WTC11 (cell line): Measurements from ENCODE around the gene GMEB1. TPM values are rescaled to one million over a fixed set of nuclear protein-coding genes. Genes with fewer than 3 reads are reported as not detected.

Source experiments
- ATAC-seq: fragments of 200-7000 bp; cut with Tn5 transposase; 2 replicates; pipeline ENCODE4 v1.10.0; 2021; ENCODE audit warnings: mild to moderate bottlenecking, moderate library complexity
- CTCF ChIA-PET: fragments of 300-600 bp; sonication (Branson Sonifier 250); formaldehyde crosslinking; loops from one replicate; lab custom pipeline; 2021; ENCODE audit warnings: antibody characterized with exemption; lab: Charles Lee
- POLR2A ChIA-PET: fragments of 350-600 bp; sonication (Branson Sonifier 250); formaldehyde crosslinking; loops from one replicate; lab custom pipeline; 2021; ENCODE audit warnings: antibody characterized with exemption; lab: Charles Lee
- DNase-seq: peaks from one replicate; pipeline ENCODE4 v3.0.0; 2021; ENCODE audit warnings: low spot score
- H3K27ac Mint-ChIP-seq: 2 replicates; pipeline ENCODE4 v1.8.0; 2021; ENCODE audit warnings: mixed read lengths
- H3K27me3 Mint-ChIP-seq: 2 replicates; pipeline ENCODE4 v1.8.0; 2021; ENCODE audit warnings: low read depth, mild to moderate bottlenecking, moderate library complexity, mixed read lengths
- H3K36me3 Mint-ChIP-seq: 2 replicates; pipeline ENCODE4 v1.8.0; 2021; ENCODE audit warnings: mixed read lengths
- H3K4me1 Mint-ChIP-seq: 2 replicates; pipeline ENCODE4 v1.8.0; 2022; ENCODE audit warnings: mixed read lengths
- H3K4me3 Mint-ChIP-seq: 2 replicates; pipeline ENCODE4 v1.8.0; 2021; ENCODE audit warnings: mild to moderate bottlenecking, moderate library complexity, mixed read lengths
- H3K9me3 Mint-ChIP-seq: 2 replicates; pipeline ENCODE4 v1.8.0; 2021; ENCODE audit warnings: mixed read lengths
- CBFB ChIP-seq: sonication (generic); formaldehyde crosslinking; IDR thresholded peaks from 2 replicates; pipeline ENCODE4 v1.8.1; 2022; ENCODE audit warnings: mild to moderate bottlenecking, low read depth, missing genetic modification reagents
- CREB1 ChIP-seq: sonication (generic); formaldehyde crosslinking; IDR thresholded peaks from 2 replicates; pipeline ENCODE4 v1.8.0; 2023; ENCODE audit warnings: mild to moderate bottlenecking, missing genetic modification reagents
- EMX1 ChIP-seq: fragments of 250-450 bp; sonication (Bioruptor Pico); IDR thresholded peaks from 2 replicates; pipeline ENCODE4 v1.8.0; 2021; ENCODE audit warnings: mild to moderate bottlenecking
- ESRRA ChIP-seq: sonication (generic); formaldehyde crosslinking; IDR thresholded peaks from 2 replicates; pipeline ENCODE4 v1.8.1; 2022; ENCODE audit warnings: mild to moderate bottlenecking, missing genetic modification reagents, borderline replicate concordance
- FOXP1 ChIP-seq: sonication (generic); formaldehyde crosslinking; IDR thresholded peaks from 2 replicates; pipeline ENCODE4 v1.8.0; 2022; ENCODE audit warnings: missing genetic modification reagents, mild to moderate bottlenecking, moderate library complexity, borderline replicate concordance
- HMGA2 ChIP-seq: fragments of 250-450 bp; sonication (Bioruptor Pico); IDR thresholded peaks from 2 replicates; pipeline ENCODE4 v1.4.0; 2021; ENCODE audit warnings: mild to moderate bottlenecking, moderate library complexity
- JAZF1 ChIP-seq: fragments of 250-450 bp; sonication (Bioruptor Pico); IDR thresholded peaks from 2 replicates; pipeline ENCODE4 v1.9.0; 2021; ENCODE audit warnings: moderate library complexity, mild to moderate bottlenecking, inconsistent platforms
- MXD4 ChIP-seq: fragments of 250-450 bp; sonication (Bioruptor Pico); IDR thresholded peaks from 2 replicates; pipeline ENCODE4 v1.8.0; 2021; ENCODE audit warnings: mild to moderate bottlenecking, moderate library complexity, borderline replicate concordance
- NFE2L1 ChIP-seq: sonication (generic); formaldehyde crosslinking; IDR thresholded peaks from 2 replicates; pipeline ENCODE4 v1.8.1; 2023; ENCODE audit warnings: missing genetic modification reagents
- NFYB ChIP-seq: sonication (generic); formaldehyde crosslinking; conservative IDR thresholded peaks from 2 replicates; pipeline ENCODE4 v1.8.0; 2022; ENCODE audit warnings: low read depth, missing genetic modification reagents
- OVOL2 ChIP-seq: fragments of 250-450 bp; sonication (Bioruptor Pico); IDR thresholded peaks from 2 replicates; pipeline ENCODE4 v1.9.0; 2021; ENCODE audit warnings: mild to moderate bottlenecking, borderline replicate concordance
- PRRX2 ChIP-seq: fragments of 250-450 bp; sonication (Bioruptor Pico); IDR thresholded peaks from 2 replicates; pipeline ENCODE4 v1.8.0; 2021; ENCODE audit warnings: mild to moderate bottlenecking
- RORB ChIP-seq: fragments of 250-450 bp; sonication (Bioruptor Pico); IDR thresholded peaks from 2 replicates; pipeline ENCODE4 v1.9.0; 2021; ENCODE audit warnings: mild to moderate bottlenecking
- ZBTB21 ChIP-seq: sonication (generic); formaldehyde crosslinking; IDR thresholded peaks from 2 replicates; pipeline ENCODE4 v1.8.1; 2023; ENCODE audit warnings: mild to moderate bottlenecking, missing genetic modification reagents, borderline replicate concordance
- ZNF219 ChIP-seq: sonication (generic); formaldehyde crosslinking; IDR thresholded peaks from 2 replicates; pipeline ENCODE4 v1.8.0; 2023; ENCODE audit warnings: missing genetic modification reagents, mild to moderate bottlenecking, borderline replicate concordance
- ZNF232 ChIP-seq: sonication (generic); formaldehyde crosslinking; IDR thresholded peaks from 2 replicates; pipeline ENCODE4 v1.8.0; 2022; ENCODE audit warnings: mild to moderate bottlenecking, missing genetic modification reagents
- ZNF263 ChIP-seq: sonication (generic); formaldehyde crosslinking; IDR thresholded peaks from 2 replicates; pipeline ENCODE4 v1.8.1; 2022; ENCODE audit warnings: low read depth, mild to moderate bottlenecking, moderate library complexity, missing genetic modification reagents
- ZNF317 ChIP-seq: sonication (generic); formaldehyde crosslinking; IDR thresholded peaks from 2 replicates; pipeline ENCODE4 v1.8.1; 2023; ENCODE audit warnings: low read depth, mild to moderate bottlenecking, moderate library complexity, missing genetic modification reagents, borderline replicate concordance
- ZNF425 ChIP-seq: fragments of 250-450 bp; sonication (Bioruptor Pico); conservative IDR thresholded peaks from 2 replicates; pipeline ENCODE4 v1.9.0; 2021; ENCODE audit warnings: mild to moderate bottlenecking
- total RNA-seq: library from RNA; stranded (reverse); gene quantifications from 3 replicates; pipeline ENCODE4 v1.2.3, GENCODE V29; 2021
- TF ChIP-seq, protein P1 (sequence below): sonication (generic); formaldehyde crosslinking; IDR thresholded peaks from 2 replicates; pipeline ENCODE4 v1.8.1; 2022; ENCODE audit warnings: low read depth, missing genetic modification reagents, borderline replicate concordance
- TF ChIP-seq, protein P2 (sequence below): sonication (generic); formaldehyde crosslinking; IDR thresholded peaks from 2 replicates; pipeline ENCODE4 v1.8.0; 2023; ENCODE audit warnings: mild to moderate bottlenecking, missing genetic modification reagents
- TF ChIP-seq, protein P3 (sequence below): sonication (generic); formaldehyde crosslinking; conservative IDR thresholded peaks from 2 replicates; pipeline ENCODE4 v1.8.1; 2022; ENCODE audit warnings: mild to moderate bottlenecking, missing genetic modification reagents
- TF ChIP-seq, protein P4 (sequence below): sonication (generic); formaldehyde crosslinking; IDR thresholded peaks from 2 replicates; pipeline ENCODE4 v1.8.0; 2023; ENCODE audit warnings: missing genetic modification reagents
- TF ChIP-seq, protein P5 (sequence below): sonication (generic); formaldehyde crosslinking; IDR thresholded peaks from 2 replicates; pipeline ENCODE4 v1.8.1; 2023; ENCODE audit warnings: mild to moderate bottlenecking, missing genetic modification reagents, moderate library complexity
- TF ChIP-seq, protein P6 (sequence below): sonication (generic); formaldehyde crosslinking; IDR thresholded peaks from 2 replicates; pipeline ENCODE4 v1.8.1; 2022; ENCODE audit warnings: low read depth, mild to moderate bottlenecking, moderate library complexity, missing genetic modification reagents, borderline replicate concordance

Gene GMEB1
- total RNA-seq, 1 experiment from 2014 or later = 29.4 TPM

- Mint-ChIP-seq H3K4me3 (no peak overlapping the region), H3K36me3 (peaks cover 32% of the 10 kb centered on the region), H3K27ac (no peak overlapping the region), H3K9me3 (no peaks in the 10 kb centered on the region), H3K27me3 (no peaks in the 10 kb centered on the region), H3K4me1 (peaks cover 9% of the 10 kb centered on the region)
- DNase-seq = no peak
- TF ChIP-seq, protein P1, sequence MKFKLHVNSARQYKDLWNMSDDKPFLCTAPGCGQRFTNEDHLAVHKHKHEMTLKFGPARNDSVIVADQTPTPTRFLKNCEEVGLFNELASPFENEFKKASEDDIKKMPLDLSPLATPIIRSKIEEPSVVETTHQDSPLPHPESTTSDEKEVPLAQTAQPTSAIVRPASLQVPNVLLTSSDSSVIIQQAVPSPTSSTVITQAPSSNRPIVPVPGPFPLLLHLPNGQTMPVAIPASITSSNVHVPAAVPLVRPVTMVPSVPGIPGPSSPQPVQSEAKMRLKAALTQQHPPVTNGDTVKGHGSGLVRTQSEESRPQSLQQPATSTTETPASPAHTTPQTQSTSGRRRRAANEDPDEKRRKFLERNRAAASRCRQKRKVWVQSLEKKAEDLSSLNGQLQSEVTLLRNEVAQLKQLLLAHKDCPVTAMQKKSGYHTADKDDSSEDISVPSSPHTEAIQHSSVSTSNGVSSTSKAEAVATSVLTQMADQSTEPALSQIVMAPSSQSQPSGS (CRISPR knock-in tag) = no peak
- TF ChIP-seq PRRX2 (no peak), NFE2L1 (no peak), ZNF219 (no peak), ZNF317 (CRISPR knock-in tag) (no peak), ESRRA (CRISPR knock-in tag) (no peak)
- ATAC-seq = no peak
- ChIA-PET CTCF (no interaction called here), POLR2A (no interaction called here)
Measured at GRCh38 chr1:28680151-28680550, 11.6 kb downstream of the GMEB1 start.

GRCh38 chr1:28682840-28683239, 14.3 kb downstream of the GMEB1 start:
- Mint-ChIP-seq H3K36me3 (peaks cover 46% of the 10 kb centered on the region), H3K4me1 (no peaks in the 10 kb centered on the region), H3K27ac (0 out of 2 replicates have a peak overlapping the region, but pooled peaks have one; percentile 48)
- TF ChIP-seq, protein P2, sequence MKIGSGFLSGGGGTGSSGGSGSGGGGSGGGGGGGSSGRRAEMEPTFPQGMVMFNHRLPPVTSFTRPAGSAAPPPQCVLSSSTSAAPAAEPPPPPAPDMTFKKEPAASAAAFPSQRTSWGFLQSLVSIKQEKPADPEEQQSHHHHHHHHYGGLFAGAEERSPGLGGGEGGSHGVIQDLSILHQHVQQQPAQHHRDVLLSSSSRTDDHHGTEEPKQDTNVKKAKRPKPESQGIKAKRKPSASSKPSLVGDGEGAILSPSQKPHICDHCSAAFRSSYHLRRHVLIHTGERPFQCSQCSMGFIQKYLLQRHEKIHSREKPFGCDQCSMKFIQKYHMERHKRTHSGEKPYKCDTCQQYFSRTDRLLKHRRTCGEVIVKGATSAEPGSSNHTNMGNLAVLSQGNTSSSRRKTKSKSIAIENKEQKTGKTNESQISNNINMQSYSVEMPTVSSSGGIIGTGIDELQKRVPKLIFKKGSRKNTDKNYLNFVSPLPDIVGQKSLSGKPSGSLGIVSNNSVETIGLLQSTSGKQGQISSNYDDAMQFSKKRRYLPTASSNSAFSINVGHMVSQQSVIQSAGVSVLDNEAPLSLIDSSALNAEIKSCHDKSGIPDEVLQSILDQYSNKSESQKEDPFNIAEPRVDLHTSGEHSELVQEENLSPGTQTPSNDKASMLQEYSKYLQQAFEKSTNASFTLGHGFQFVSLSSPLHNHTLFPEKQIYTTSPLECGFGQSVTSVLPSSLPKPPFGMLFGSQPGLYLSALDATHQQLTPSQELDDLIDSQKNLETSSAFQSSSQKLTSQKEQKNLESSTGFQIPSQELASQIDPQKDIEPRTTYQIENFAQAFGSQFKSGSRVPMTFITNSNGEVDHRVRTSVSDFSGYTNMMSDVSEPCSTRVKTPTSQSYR (CRISPR knock-in tag) = no peak
- no peak for TF ChIP-seq OVOL2 (CRISPR knock-in tag)
- no peak for TF ChIP-seq EMX1 (CRISPR knock-in tag)
- TF ChIP-seq MXD4 (CRISPR knock-in tag) = no peak
- TF ChIP-seq ZNF232 = no peak
- TF ChIP-seq, protein P3, sequence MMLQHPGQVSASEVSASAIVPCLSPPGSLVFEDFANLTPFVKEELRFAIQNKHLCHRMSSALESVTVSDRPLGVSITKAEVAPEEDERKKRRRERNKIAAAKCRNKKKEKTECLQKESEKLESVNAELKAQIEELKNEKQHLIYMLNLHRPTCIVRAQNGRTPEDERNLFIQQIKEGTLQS = no peak
- TF ChIP-seq FOXP1 = no peak
- TF ChIP-seq NFYB = no peak
- TF ChIP-seq ZNF263 = no peak
- no peak for TF ChIP-seq HMGA2 (CRISPR knock-in tag)
- TF ChIP-seq, protein P4, sequence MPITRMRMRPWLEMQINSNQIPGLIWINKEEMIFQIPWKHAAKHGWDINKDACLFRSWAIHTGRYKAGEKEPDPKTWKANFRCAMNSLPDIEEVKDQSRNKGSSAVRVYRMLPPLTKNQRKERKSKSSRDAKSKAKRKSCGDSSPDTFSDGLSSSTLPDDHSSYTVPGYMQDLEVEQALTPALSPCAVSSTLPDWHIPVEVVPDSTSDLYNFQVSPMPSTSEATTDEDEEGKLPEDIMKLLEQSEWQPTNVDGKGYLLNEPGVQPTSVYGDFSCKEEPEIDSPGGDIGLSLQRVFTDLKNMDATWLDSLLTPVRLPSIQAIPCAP (CRISPR knock-in tag) = no peak
- TF ChIP-seq ZBTB21 (CRISPR knock-in tag) = no peak
- no peak for TF ChIP-seq CREB1 (CRISPR knock-in tag)
- TF ChIP-seq, protein P5, sequence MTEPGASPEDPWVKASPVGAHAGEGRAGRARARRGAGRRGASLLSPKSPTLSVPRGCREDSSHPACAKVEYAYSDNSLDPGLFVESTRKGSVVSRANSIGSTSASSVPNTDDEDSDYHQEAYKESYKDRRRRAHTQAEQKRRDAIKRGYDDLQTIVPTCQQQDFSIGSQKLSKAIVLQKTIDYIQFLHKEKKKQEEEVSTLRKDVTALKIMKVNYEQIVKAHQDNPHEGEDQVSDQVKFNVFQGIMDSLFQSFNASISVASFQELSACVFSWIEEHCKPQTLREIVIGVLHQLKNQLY (CRISPR knock-in tag) = no peak
- no peak for TF ChIP-seq RORB
- no peak for TF ChIP-seq ZNF425
- TF ChIP-seq, protein P6, sequence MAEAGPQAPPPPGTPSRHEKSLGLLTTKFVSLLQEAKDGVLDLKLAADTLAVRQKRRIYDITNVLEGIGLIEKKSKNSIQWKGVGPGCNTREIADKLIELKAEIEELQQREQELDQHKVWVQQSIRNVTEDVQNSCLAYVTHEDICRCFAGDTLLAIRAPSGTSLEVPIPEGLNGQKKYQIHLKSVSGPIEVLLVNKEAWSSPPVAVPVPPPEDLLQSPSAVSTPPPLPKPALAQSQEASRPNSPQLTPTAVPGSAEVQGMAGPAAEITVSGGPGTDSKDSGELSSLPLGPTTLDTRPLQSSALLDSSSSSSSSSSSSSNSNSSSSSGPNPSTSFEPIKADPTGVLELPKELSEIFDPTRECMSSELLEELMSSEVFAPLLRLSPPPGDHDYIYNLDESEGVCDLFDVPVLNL (CRISPR knock-in tag) = no peak
- no peak for TF ChIP-seq JAZF1
- TF ChIP-seq CBFB = no peak
- TF ChIP-seq, all 79 proteins: peak for 0
- POLR2A ChIA-PET = no interaction called here
- Mint-ChIP-seq H3K27me3 (no peaks in the 10 kb centered on the region), H3K4me3 (no peak overlapping the region), H3K9me3 (no peaks in the 10 kb centered on the region)
- ATAC-seq (no peak), DNase-seq (no peak)
- CTCF ChIA-PET = no interaction called here
